ENCODE results near the gene DHX15.

- TF ChIP-seq OVOL2 (CRISPR knock-in tag; IDR thresholded peaks at IDR 0.05; ENCODE audit: borderline replicate concordance) (no peak), CTCF (IDR thresholded peaks at IDR 0.05) (no peak), ZNF121 (CRISPR knock-in tag; IDR thresholded peaks at IDR 0.05) (no peak), MAX (CRISPR knock-in tag; IDR thresholded peaks at IDR 0.05) (no peak), USF2 (CRISPR knock-in tag; IDR thresholded peaks at IDR 0.05) (no peak), KAT7 (CRISPR knock-in tag; IDR thresholded peaks at IDR 0.05; ENCODE audit: borderline replicate concordance) (no peak), ARID4B (CRISPR knock-in tag; IDR thresholded peaks at IDR 0.05; ENCODE audit: borderline replicate concordance) (no peak), FOXK1 (CRISPR knock-in tag; IDR thresholded peaks at IDR 0.05) (no peak), E2F1 (CRISPR knock-in tag; IDR thresholded peaks at IDR 0.05) (no peak), NR3C1 (CRISPR knock-in tag; conservative IDR thresholded peaks at IDR 0.05; ENCODE audit: low read depth) (no peak)
Observed at GRCh38 chr4:24601121-24601520, 16.8 kb upstream of the DHX15 start.
